KMS-11 (cell line): ENCODE results near the gene ZMYND8.

ENCODE experiments used
- H2AFZ ChIP-seq: fragments of 200-600 bp; sonication (generic); 2 replicates; pipeline ENCODE4 v1.6.1; 2016; ENCODE audit warnings: antibody characterized with exemption, mixed run types, low read depth
- H3K27ac ChIP-seq: fragments of 200-600 bp; sonication (generic); 2 replicates; pipeline ENCODE4 v1.6.1; 2016; ENCODE audit warnings: mild to moderate bottlenecking, mixed run types
- H3K27me3 ChIP-seq: fragments of 200-600 bp; sonication (generic); 2 replicates; pipeline ENCODE4 v1.6.1; 2017; ENCODE audit warnings: mild to moderate bottlenecking, low read depth, mixed run types, moderate library complexity; ENCODE audit not compliant: insufficient read depth
- H3K36me3 ChIP-seq: fragments of 200-600 bp; sonication (generic); 2 replicates; pipeline ENCODE4 v1.6.1; 2017; ENCODE audit warnings: mild to moderate bottlenecking, mixed run types; ENCODE audit not compliant: insufficient read depth
- H3K4me1 ChIP-seq: fragments of 200-600 bp; sonication (generic); 2 replicates; pipeline ENCODE4 v1.6.1; 2016; ENCODE audit warnings: mild to moderate bottlenecking, low read depth, mixed run types; ENCODE audit not compliant: poor library complexity, severe bottlenecking
- H3K4me2 ChIP-seq: fragments of 200-600 bp; sonication (generic); 2 replicates; pipeline ENCODE4 v1.7.0; 2016; ENCODE audit warnings: mild to moderate bottlenecking, mixed run types
- H3K4me3 ChIP-seq: fragments of 200-600 bp; sonication (generic); IDR thresholded peaks from 2 replicates; pipeline ENCODE4 v1.6.1; 2017; ENCODE audit warnings: low read depth, low read length, mixed read lengths; ENCODE audit not compliant: insufficient read depth
- H3K79me2 ChIP-seq: fragments of 200-600 bp; sonication (generic); 2 replicates; pipeline ENCODE4 v1.6.1; 2016; ENCODE audit warnings: low read depth, mixed run types; ENCODE audit not compliant: insufficient read depth
- H3K9ac ChIP-seq: fragments of 200-600 bp; sonication (generic); 2 replicates; pipeline ENCODE4 v1.6.1; 2016; ENCODE audit warnings: mild to moderate bottlenecking, mixed run types
- H4K20me1 ChIP-seq: fragments of 200-600 bp; sonication (generic); 2 replicates; pipeline ENCODE4 v1.6.1; 2016; ENCODE audit warnings: mild to moderate bottlenecking, mixed run types; ENCODE audit not compliant: insufficient read depth
- TF ChIP-seq, protein P1 (sequence below): fragments of 200-600 bp; sonication (generic); conservative IDR thresholded peaks from 2 replicates; pipeline ENCODE4 v1.6.1; 2017; ENCODE audit warnings: low read depth, mild to moderate bottlenecking, antibody characterized with exemption, low read length, moderate library complexity, mixed read lengths

The ZMYND8 gene

DNA sequence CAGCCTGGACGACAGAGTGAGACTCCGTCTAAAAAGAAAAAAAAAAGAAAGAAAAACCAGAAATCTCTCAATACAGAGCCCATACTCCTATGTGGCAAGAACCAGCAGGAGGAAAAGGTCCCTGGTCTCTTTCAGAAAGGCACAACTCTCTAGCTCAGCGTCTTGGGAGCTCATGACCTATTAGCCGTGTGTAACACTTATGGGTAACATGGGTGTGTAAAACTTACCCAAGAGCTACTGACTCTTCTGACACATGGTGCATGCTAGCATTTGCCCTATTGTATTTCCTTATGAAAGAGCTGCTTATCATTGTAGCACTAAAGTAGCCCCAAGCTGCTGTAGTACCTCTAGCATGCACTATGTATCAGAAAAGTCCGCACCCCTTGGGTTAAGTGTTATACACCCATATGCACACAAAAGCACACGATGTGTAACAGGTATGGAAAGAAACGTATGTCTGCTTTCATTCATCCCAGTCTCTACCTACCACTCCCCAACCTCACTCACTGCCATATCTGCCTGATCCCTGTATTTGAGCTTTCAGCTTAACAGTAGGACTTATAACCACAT is 85.4 kb downstream of the ZMYND8 start:
- TF ChIP-seq, protein P1, sequence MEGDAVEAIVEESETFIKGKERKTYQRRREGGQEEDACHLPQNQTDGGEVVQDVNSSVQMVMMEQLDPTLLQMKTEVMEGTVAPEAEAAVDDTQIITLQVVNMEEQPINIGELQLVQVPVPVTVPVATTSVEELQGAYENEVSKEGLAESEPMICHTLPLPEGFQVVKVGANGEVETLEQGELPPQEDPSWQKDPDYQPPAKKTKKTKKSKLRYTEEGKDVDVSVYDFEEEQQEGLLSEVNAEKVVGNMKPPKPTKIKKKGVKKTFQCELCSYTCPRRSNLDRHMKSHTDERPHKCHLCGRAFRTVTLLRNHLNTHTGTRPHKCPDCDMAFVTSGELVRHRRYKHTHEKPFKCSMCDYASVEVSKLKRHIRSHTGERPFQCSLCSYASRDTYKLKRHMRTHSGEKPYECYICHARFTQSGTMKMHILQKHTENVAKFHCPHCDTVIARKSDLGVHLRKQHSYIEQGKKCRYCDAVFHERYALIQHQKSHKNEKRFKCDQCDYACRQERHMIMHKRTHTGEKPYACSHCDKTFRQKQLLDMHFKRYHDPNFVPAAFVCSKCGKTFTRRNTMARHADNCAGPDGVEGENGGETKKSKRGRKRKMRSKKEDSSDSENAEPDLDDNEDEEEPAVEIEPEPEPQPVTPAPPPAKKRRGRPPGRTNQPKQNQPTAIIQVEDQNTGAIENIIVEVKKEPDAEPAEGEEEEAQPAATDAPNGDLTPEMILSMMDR: no peak
- H3K4me1 ChIP-seq: peaks cover 28% of the 10 kb centered on the region
- H3K4me2 ChIP-seq: no peak overlapping the region
- no peaks in the 10 kb centered on the region for H4K20me1 ChIP-seq
- H3K27ac ChIP-seq: no peak overlapping the region
- no peak overlapping the region for H3K4me3 ChIP-seq
- H3K79me2 ChIP-seq: no peaks in the 10 kb centered on the region; the same call in 1 of the 2 replicates
- H3K36me3 ChIP-seq: no peaks in the 10 kb centered on the region
- H3K27me3 ChIP-seq: no peaks in the 10 kb centered on the region
- H3K9ac ChIP-seq: no peak overlapping the region
- no peak overlapping the region for H2AFZ ChIP-seq

DNA sequence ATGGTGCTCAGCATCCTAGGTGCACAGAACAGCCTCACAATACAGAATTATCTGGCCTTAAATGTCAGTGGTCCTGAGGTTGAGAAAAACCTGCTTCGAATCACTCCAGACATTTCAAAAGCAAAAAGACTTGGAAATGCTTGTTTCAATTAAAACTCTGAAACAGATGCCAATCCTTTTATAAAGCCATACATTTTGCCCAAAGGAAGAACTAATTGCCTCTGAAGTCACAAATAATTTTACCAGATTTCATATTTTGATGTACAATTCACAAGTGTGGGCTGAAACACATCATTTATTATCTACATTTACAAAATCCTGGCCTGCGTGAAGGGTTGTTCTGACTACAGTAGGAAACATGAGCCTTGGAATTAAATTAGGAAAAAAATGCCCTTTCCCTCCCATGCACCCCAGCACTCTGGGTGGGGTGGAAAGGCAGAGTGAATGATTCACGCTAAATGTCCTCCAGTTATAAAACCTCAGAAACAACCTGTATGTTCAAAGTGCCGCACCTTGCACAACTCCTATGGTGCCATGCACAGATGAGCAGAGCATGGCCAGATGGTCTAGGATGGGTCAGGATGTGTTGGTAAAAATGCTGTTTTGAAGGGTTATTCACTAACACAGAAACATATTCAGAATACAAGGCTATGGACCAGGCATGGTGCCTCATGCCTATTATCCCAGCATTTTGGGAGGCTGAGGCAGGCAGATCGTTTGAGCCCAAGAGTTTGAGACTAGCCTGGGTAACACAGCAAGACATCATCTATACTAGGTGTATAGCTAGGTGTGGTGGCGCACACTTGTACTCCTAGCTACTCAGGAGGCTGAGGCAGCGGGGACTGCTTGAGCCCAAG is 87.0 kb downstream of the ZMYND8 start:
- Histone ChIP-seq H3K27ac (no peak overlapping the region), H3K79me2 (no peaks in the 10 kb centered on the region; the same call in 1 of the 2 replicates), H3K4me1 (peaks cover 18% of the 10 kb centered on the region), H3K4me3 (no peak overlapping the region), H4K20me1 (no peaks in the 10 kb centered on the region), H2AFZ (no peak overlapping the region), H3K4me2 (no peak overlapping the region), H3K36me3 (no peaks in the 10 kb centered on the region), H3K27me3 (no peaks in the 10 kb centered on the region), H3K9ac (no peak overlapping the region)
- TF ChIP-seq, protein P1: no peak

DNA sequence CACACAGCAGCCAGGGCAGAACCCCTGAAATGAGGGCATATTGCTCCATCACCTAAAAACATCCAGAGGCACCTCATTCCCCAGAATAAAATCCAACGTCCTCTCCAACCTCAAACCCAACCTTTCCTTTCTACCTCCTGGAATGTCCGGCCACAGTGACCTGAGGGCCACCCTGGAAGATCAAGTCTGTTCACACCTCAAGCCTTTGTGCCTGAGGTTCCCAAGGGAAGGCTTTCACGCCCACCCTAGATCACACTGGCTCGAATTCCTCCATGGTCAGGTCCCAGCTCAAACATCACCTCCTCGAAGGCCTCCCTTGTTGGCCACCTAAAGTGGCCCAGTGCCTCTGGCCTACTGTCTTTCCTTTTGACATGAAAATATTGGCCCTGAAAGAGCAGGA is 88.9 kb downstream of the ZMYND8 start:
- Histone ChIP-seq H4K20me1 (no peaks in the 10 kb centered on the region), H3K9ac (no peak overlapping the region), H3K27ac (no peak overlapping the region), H2AFZ (no peak overlapping the region), H3K4me2 (no peak overlapping the region), H3K4me1 (no peaks in the 10 kb centered on the region), H3K36me3 (no peaks in the 10 kb centered on the region), H3K79me2 (no peaks in the 10 kb centered on the region; the same call in 1 of the 2 replicates), H3K27me3 (no peaks in the 10 kb centered on the region), H3K4me3 (no peak overlapping the region)
- TF ChIP-seq, protein P1: no peak

DNA sequence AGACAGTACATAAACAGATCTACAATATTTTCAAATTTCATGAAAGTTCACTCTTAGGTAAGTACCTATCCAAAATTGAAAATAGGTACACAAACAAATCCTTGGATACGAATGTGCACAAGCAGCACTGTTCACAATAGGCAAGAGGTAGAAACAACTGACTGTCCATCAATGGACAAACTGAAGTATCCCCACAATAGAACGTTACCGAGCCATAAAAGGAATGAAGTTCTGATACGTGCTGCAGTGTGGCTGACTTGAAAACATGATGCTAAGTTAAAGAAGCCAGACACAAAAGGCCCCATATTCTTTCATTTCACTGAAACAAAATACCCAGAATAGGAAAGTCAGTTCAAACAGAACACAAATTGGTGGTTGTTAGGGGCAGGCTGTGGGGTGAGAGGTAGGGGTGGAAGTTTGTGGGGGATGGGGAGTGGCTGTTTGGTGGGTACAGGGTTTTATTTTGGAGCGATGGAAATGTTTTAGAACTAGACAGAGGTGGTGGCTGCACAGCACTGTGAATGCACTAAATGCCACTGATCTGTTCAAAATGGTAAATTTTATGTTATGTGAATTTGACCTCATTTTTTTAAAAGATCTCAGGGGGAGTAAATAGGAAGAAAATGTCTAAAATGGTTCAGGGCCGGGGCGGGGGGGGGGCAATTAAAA is 89.5 kb downstream of the ZMYND8 start:
- no peak overlapping the region for H2AFZ ChIP-seq
- no peak overlapping the region for H3K27ac ChIP-seq
- H3K4me1 ChIP-seq: no peaks in the 10 kb centered on the region
- no peak overlapping the region for H3K9ac ChIP-seq
- no peaks in the 10 kb centered on the region for H3K27me3 ChIP-seq
- no peak overlapping the region for H3K4me3 ChIP-seq
- no peaks in the 10 kb centered on the region for H4K20me1 ChIP-seq
- TF ChIP-seq, protein P1: no peak
- H3K36me3 ChIP-seq: peaks cover 3% of the 10 kb centered on the region
- H3K4me2 ChIP-seq: no peak overlapping the region
- H3K79me2 ChIP-seq: no peaks in the 10 kb centered on the region; the same call in 1 of the 2 replicates
